ENCODE measurements around the gene IFT88. TPM values are rescaled to one million over a fixed set of nuclear protein-coding genes. Genes with fewer than 3 reads are reported as not detected.

The IFT88 gene
- total and polyA plus RNA-seq, 2 of the 8 experiments (the other 6 are each of a cell fraction or from before 2014, with no cell fraction given): 1.7 to 5.8 TPM

- TF ChIP-seq RNF2 (IDR thresholded peaks at IDR 0.05; ENCODE audit: borderline replicate concordance, low read depth, low read length, missing control alignments, poor library complexity, severe bottlenecking): no peak
These were observed 117.1 kb downstream of the IFT88 start (continued) for GRCh38 chr13:20684041-20684440.

Data from H1 (cell line).